Measurements from ENCODE around the gene SLIT1.

GRCh38 chr10:97150013-97150595, 35.7 kb downstream of the SLIT1 start:
- no peak for TF ChIP-seq POLR2A (IDR thresholded peaks at IDR 0.05)
- TF ChIP-seq CTCF (IDR thresholded peaks at IDR 0.05 in 4 of 5, conservative IDR thresholded peaks at IDR 0.05 in 1 of 5): no peak
